GM18519 (cell line): ENCODE measurements around the gene SMPX.

Experiments used
- ATAC-seq: cut with Tn5 transposase; IDR thresholded peaks from one replicate; pipeline ENCODE4 v1.9.1; 2021; ENCODE audit warnings: mild to moderate bottlenecking, moderate library complexity; ENCODE audit not compliant: unreplicated experiment, low FRiP score

Gene SMPX

DNA sequence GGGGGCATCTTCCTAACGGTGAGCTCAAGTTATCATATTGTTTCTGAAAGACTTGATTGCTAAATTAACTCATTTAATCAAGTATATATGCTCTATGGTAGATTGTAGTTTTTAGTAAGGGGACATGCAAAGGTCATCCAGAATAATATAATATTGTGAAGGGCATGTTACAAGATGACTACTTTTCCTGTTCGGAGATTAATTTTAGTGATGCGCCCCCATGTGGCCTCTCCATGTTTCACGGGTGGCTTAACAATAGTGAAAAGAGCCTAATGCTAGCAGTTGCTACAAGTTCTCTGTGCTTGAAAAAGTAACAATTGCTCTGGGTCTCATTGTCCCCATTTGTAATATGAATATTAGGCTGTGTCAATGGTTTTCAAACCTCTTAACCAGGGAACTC is 12.2 kb downstream of the SMPX start:
- no peak for ATAC-seq

DNA sequence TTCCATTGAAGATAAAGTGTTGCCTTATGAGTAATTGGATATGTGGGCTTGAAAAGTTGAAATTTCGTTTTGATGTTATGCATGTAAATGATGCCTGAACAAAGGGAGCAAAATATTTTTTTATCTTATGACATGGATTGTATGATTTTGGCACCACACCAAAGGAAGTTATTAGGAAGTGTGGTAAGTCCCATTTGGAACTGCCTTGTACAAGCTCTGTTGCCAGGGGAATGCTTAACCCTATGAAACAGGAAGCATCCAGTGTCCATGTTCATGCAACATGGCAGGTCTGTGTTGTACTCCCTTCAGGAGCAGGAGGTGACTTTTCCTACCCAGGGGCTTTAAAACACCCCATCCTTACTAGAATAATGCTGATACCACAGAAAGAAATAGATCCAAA is 13.2 kb downstream of the SMPX start:
- no peak for ATAC-seq

DNA sequence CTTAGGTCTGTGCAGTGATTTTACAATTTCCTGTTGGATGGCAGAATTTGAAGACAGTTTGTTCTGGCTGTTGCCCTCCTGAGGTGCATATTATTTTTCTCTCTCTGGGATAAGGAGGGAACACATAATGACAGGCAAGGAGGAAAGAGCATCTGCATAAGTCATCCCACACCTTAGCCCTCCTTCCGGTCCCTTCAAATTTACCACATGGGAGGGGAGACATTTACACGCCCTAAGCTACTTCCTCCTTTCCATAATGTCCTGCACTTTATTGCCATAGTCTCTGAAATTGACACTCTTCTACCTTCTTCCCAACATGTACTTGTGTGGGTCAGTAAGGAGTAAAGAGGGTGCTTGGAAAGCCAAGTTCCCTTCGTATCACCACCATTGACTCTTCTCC is 13.9 kb downstream of the SMPX start:
- no peak for ATAC-seq

DNA sequence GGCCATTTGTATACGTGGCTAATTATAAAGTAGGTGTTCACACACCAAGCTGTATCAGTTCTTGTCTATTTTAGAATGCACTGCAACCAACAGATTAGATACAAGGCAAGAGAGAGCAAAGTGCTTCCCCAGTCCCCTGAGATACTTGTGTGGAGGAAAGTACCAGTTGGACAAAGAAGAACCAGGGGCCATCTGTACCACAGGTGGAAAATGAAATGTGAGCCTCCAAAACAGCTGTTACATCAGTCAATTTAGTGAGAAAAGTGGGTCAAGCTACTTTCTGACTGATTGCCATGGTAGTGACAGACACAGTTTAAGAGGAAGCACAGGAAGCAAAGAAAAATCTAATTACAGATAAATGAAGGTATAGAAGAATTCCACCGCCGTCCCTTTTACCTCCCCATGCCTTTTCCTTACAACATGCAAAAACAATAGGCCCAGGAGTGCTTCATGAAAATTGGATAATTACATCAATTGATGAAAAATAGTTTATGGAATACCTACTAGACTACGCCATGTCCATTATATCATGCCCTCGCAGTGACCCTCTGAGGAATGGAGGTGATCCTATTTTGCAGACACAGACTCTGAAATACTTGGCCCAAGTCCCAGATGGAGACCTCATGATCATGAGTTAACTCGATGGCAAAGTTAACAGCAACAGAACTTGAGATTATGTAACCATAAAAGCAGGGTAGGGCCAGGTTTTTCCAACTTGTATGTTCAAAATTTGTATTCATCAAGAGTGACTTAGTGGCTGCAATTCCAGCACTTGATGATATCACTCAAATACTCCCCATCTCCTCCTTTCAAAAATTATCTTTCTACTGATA is 15.8 kb downstream of the SMPX start:
- ATAC-seq, result no peak

GRCh38 chrX:21741364-21741763 is 16.6 kb downstream of the SMPX start:
- ATAC-seq, result no peak

DNA sequence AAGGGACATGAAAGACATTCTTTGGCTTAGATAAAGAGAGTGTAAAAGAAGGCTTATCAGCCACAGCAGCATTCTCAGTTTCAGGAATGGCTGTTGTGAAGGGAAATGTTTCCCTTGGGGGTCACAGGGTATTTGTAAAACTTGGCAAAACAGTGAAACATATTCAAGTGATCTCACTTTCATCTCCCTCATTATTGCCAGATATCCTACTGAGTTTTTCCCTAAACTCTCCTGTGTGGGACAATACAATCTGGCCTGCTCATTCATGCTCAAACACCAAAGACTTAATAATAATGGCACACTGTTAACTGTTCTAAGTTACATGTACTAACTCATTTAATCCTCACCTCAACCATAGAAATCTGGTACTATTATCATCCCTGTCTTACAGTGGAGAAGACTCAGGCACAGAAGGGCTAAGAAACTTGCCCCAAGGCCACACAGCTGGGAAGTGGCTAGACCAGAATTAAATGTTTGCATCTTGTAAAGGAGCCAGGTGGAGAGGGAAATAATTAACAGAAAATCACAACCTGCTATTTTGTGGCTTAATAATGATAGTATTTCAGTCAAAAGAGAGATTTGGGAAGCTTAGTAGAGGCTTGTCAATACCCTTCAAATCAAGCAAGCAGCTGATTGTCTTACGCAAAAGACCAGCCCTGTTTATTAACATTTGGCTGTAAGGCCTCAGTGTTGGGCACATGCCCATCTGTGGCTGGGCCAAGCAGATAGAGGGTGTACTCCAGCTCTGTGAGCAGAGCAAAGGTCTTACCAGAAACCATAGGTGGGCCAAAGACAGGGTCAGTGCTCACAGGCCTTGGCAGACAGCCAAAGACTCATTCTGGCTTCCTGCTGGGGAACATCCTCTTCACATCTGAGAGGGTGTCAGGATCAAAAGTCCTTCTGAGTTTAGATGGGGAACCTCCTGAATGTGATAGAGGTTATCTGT is 17.3 kb downstream of the SMPX start:
- ATAC-seq, result no peak

GRCh38 chrX:21738950-21739287 is 19.0 kb downstream of the SMPX start:
- ATAC-seq, result no peak

GRCh38 chrX:21738210-21738949 is 19.5 kb downstream of the SMPX start:
- ATAC-seq, result no peak

GRCh38 chrX:21735768-21736127 is 22.2 kb downstream of the SMPX start:
- no peak for ATAC-seq

- ATAC-seq, result no peak
Observed at GRCh38 chrX:21735038-21735767, 22.7 kb downstream of the SMPX start.

DNA sequence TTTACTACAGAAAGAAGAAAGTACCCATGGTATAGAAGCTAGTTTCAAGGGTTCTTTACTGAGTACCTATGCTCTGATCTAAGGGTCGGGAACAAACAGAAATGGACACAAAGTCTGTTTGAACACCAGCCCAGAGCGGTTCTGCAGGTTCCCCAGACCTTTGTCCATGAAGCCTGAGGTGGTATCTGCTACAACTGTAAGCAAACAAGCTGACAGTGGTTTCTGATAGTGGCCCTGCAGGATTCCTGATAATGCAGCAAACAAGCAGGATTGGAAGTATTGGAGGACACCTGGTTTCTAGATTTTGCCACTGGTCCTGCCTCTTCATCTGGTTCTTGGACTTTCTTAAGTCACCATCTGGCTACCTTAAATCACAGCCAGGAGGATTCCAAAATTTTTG is 23.7 kb downstream of the SMPX start:
- ATAC-seq, result no peak

DNA sequence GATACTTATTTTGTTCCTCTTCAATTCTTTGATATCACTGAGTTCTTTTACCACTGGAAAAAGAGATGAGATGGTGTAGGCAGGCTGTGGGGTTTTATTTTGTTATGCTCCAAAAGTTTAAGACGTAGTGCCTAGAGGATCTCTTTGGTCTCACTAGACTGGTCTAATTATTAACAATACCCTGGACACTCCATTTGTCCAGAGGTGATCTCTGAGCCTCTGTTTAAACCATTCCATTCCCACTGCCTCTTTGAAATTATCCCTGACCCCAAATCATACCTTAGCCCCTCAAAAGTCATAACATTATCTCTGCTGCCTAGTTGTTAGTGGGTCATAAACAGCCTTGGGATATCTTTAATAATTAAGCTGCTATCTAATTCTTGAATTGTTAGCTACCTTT is 24.2 kb downstream of the SMPX start:
- no peak for ATAC-seq

DNA sequence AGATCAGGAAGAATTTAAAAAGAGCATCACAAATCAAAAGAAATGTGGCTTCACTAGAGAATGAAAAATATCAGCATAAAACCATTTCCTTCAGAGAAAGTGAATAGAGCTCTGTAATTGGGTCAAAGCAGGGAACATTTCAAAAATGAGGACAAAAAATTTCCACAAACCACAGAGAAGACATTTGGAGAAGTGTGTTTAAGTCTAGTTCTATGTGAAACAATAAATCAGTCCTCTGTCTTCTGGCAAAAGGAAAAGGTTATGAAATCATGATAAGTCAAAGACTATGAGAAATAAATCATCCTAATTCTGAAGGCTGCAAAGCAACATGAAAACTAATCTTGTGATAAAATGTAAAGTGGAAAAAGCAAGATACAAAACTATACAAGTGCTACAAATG is 27.9 kb downstream of the SMPX start:
- no peak for ATAC-seq

GRCh38 chrX:21728276-21728968 is 29.5 kb downstream of the SMPX start:
- no peak for ATAC-seq

- ATAC-seq, result no peak
Observed at GRCh38 chrX:21725916-21726315, 32.0 kb downstream of the SMPX start.

GRCh38 chrX:21725496-21725895 is 32.4 kb downstream of the SMPX start:
- no peak for ATAC-seq

GRCh38 chrX:21723814-21724213 is 34.1 kb downstream of the SMPX start:
- ATAC-seq, result no peak

DNA sequence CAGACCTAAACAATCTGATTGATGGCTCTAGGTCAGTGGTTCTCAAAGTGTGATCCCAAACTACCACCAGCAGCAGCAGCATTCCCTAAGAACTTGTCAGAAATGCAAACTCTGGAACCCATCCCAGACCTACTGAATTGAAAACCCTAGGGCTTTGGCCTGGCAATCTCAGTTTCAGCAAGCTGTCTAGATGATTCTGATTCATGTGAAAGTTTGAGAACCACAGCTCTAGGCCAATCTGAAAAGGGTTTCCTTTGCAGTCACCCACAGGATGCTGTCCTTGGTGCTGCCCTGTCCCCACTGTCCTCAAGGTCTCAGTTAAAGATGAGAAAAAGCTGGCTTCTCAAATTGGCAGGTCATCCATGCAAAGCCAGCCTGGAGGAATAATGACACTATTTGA is 34.8 kb downstream of the SMPX start:
- ATAC-seq, result no peak

GRCh38 chrX:21721195-21721594 is 36.7 kb downstream of the SMPX start:
- no peak for ATAC-seq

DNA sequence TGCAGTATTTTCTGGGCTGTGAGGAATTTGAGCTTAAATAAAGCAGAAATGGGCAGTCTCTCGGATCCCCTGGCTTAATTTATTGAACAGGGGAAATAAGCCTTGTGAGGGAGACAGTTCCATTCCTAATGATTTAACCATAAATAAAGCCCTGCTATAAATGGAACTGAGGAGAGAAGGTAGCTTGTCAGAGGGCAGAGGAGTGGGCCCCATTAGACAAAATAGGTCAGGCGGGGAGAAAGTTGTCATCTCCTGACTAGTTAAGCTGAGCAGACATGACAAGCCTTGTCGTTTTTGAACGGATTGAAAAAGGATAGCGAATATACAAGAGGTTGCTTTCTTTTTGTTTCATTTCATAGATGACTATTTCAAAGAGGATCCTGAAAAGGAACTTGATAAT is 39.3 kb downstream of the SMPX start:
- no peak for ATAC-seq
